Measurements from ENCODE around the gene ACKR1. TPM values are rescaled to one million over a fixed set of nuclear protein-coding genes. Genes with fewer than 3 reads are reported as not detected.

ACKR1 gene
- total and polyA plus RNA-seq, 2 of the 13 experiments (the other 11 are each of a cell fraction or from before 2014, with no cell fraction given): not detected

- no peak for TF ChIP-seq LCORL (IDR thresholded peaks at IDR 0.05)
- TF ChIP-seq LCORL (CRISPR knock-in tag; IDR thresholded peaks at IDR 0.05): no peak
- no peak for TF ChIP-seq ZFP36 (IDR thresholded peaks at IDR 0.05; ENCODE audit: borderline replicate concordance, low read depth, low read length, partially characterized antibody)
- no peak for TF ChIP-seq ZNF503 (CRISPR knock-in tag; IDR thresholded peaks at IDR 0.05)
- TF ChIP-seq ZFP62 (CRISPR knock-in tag; IDR thresholded peaks at IDR 0.05): no peak
- TF ChIP-seq MLXIP (CRISPR knock-in tag; IDR thresholded peaks at IDR 0.05; ENCODE audit: borderline replicate concordance): no peak
- no peak for TF ChIP-seq TEAD3 (CRISPR knock-in tag; optimal IDR thresholded peaks at IDR 0.05; ENCODE audit: borderline replicate concordance)
- no peak for TF ChIP-seq MLX (CRISPR knock-in tag; IDR thresholded peaks at IDR 0.05)
- TF ChIP-seq ZNF260 (CRISPR knock-in tag; IDR thresholded peaks at IDR 0.05; ENCODE audit: borderline replicate concordance, low read depth): no peak
- TF ChIP-seq RFX1 (IDR thresholded peaks at IDR 0.05): no peak
- TF ChIP-seq TOE1 (CRISPR knock-in tag; IDR thresholded peaks at IDR 0.05): no peak
- no peak for TF ChIP-seq ZNF354B (CRISPR knock-in tag; IDR thresholded peaks at IDR 0.05)
- no peak for TF ChIP-seq RELA (CRISPR knock-in tag; IDR thresholded peaks at IDR 0.05)
- no peak for TF ChIP-seq SETDB1 (CRISPR knock-in tag; IDR thresholded peaks at IDR 0.05; ENCODE audit: borderline replicate concordance)
- TF ChIP-seq PATZ1 (CRISPR knock-in tag; IDR thresholded peaks at IDR 0.05): no peak
- Histone ChIP-seq H3K4me3 (replicated peaks in 1 of 3; ENCODE audit: insufficient read depth in 1 of 3, low read depth in 2 of 3, low read length in 3 of 3) (no peak overlapping the region), H3K27ac (ENCODE audit: extremely low read length, insufficient read depth, low read length) (no peak overlapping the region), H3K27me3 (ENCODE audit: control insufficient read depth in 1 of 2, insufficient read depth in 2 of 2, low read length in 2 of 2) (no peaks in the 10 kb centered on the region), H3K36me3 (replicated peaks in 1 of 2; ENCODE audit: control insufficient read depth in 1 of 2, insufficient read depth in 2 of 2, low read length in 2 of 2) (no peaks in the 10 kb centered on the region), H2AFZ (ENCODE audit: low read length) (no peak overlapping the region), H3K4me2 (ENCODE audit: low read depth, low read length) (no peak overlapping the region), H4K20me1 (ENCODE audit: insufficient read depth, low read length) (no peaks in the 10 kb centered on the region), H3K79me2 (ENCODE audit: insufficient read depth, low read length) (no peaks in the 10 kb centered on the region), H3K4me1 (ENCODE audit: insufficient read depth, low read length) (no peaks in the 10 kb centered on the region), H3K9ac (ENCODE audit: insufficient read depth, low read depth, low read length) (no peak overlapping the region), H3K9me3 (ENCODE audit: low read length) (no peaks in the 10 kb centered on the region)
- in situ Hi-C loops (cut with HindIII; ENCODE audit: extremely low pct_ligation_motif_present, low pct_unique_long_range_greater_than_20kb) (no loop called here), intact Hi-C loops (cut with micrococcal nuclease; ENCODE audit: unreplicated experiment) (no loop called here)
- ChIA-PET CTCF (ENCODE audit: low intra/inter-chr PET ratio, low total read pairs) (no interaction called here), POLR2A (no interaction called here)
- ATAC-seq: no peak
- no peak for FAIRE-seq
- BruUV-seq (replicated peaks): no TSS peak
- DNase-seq (ENCODE audit: low spot score): no peak
Observed at GRCh38 chr1:159179906-159180305, 24.8 kb upstream of the ACKR1 start.

Data from HepG2 (cell line).